ENCODE measurements around the gene PEPD.
A peak's percentile ranks its signal among the peaks of the same experiment; 100 is the strongest.

PEPD gene

DNA sequence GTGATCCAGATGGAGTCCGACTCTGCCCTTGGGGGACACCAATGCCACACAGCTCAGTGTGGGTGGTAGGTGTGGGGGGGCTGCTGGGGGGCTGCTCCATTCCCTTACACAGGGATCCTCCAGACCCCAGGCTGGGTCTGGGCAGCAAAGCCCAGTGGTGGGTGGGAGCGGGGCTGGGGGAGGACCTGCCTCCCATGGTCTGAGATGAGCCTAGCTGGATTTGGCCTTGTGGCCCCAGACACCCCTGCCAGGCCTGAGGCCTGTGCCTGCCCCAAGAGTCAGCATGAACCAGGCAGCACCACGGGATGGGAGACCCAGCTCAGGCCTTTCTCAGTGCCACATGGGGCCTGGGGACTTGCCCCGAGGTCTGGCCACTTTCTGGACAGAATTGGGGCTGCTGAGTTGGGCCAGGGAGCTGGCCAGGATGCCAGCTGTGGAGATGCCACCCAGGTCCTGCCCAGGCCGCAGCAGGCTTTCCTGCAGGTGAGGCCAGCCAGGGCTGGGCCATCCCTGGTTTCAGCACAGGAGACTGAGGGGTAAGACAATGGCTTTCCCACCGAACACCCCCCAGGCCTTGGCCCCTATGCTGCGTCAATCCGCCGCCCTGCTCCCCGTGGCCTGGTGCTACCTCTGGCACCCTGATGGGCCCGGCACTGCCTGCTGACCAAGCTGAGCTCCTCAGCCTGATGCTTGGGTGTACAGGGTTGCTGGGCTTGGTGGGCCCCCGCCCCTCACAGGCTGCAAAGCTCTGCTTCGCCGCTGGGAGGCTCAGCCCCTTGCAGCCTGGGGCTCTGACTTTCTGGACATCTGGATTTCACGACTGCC lies 123.8 kb downstream of the PEPD start:
- no peaks in the 10 kb centered on the region for H3K4me1 Mint-ChIP-seq
- DNase-seq = no peak
- H3K27me3 Mint-ChIP-seq = no peaks in the 10 kb centered on the region
- H3K27ac Mint-ChIP-seq = no peak overlapping the region
- H3K4me3 Mint-ChIP-seq = no peak overlapping the region
- no peaks in the 10 kb centered on the region for H3K36me3 Mint-ChIP-seq
- CTCF ChIA-PET = interaction anchor here (1.2 to 1.9 kb wide), 2 partner anchors 9 to 188 kb away, joined by 3 to 8 read pairs; no protein-coding TSS in a partner anchor
- no peaks in the 10 kb centered on the region for H3K9me3 Mint-ChIP-seq

DNA sequence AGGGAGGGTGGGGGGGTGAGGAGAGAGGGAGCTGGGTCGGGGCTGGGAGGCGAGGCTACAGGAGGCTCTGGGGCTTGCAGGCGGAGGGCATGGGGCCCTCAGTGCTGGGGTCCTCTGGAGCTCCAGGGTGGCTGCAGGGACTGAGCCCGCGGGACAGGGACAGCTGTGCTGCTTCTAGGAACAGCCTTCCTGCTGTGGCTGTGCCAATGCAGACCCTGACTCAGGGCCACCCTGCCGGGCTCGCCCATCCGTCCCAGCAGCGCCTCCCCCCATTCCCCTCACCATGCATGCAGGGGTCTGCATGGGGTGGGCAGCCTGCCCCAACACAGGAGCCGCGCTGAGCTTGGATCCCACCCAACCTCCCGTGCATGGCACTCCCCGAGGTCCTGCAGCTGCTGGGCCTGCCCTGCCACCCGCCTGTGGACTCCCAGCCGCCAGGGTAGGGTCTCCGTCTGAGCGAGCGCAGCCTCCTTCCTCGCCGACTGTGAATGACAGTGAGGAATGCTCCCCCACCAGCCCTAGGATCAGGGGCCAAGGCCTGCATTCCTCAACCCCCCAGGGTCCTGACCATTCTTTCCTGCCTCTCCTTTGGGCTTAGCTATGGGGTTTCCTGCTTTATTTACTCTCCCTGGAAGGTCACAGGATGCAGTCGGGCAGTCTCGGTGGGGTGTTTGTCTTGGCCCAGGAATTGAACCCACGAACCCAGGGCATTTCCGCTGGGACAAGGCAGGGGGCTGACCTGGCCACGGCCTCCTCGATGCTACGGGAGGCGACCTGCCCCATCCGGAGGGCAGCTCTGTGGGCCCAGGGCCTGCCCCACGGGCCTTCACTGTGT lies 124.7 kb downstream of the PEPD start:
- CTCF ChIA-PET = interaction anchor here (1.9 kb wide), 1 partner anchor 10 kb away, joined by 8 read pairs; no protein-coding TSS in a partner anchor
- Mint-ChIP-seq H3K4me3 (no peak overlapping the region), H3K27ac (no peak overlapping the region), H3K27me3 (no peaks in the 10 kb centered on the region), H3K4me1 (no peaks in the 10 kb centered on the region), H3K9me3 (no peaks in the 10 kb centered on the region), H3K36me3 (no peaks in the 10 kb centered on the region)
- DNase-seq = no peak

DNA sequence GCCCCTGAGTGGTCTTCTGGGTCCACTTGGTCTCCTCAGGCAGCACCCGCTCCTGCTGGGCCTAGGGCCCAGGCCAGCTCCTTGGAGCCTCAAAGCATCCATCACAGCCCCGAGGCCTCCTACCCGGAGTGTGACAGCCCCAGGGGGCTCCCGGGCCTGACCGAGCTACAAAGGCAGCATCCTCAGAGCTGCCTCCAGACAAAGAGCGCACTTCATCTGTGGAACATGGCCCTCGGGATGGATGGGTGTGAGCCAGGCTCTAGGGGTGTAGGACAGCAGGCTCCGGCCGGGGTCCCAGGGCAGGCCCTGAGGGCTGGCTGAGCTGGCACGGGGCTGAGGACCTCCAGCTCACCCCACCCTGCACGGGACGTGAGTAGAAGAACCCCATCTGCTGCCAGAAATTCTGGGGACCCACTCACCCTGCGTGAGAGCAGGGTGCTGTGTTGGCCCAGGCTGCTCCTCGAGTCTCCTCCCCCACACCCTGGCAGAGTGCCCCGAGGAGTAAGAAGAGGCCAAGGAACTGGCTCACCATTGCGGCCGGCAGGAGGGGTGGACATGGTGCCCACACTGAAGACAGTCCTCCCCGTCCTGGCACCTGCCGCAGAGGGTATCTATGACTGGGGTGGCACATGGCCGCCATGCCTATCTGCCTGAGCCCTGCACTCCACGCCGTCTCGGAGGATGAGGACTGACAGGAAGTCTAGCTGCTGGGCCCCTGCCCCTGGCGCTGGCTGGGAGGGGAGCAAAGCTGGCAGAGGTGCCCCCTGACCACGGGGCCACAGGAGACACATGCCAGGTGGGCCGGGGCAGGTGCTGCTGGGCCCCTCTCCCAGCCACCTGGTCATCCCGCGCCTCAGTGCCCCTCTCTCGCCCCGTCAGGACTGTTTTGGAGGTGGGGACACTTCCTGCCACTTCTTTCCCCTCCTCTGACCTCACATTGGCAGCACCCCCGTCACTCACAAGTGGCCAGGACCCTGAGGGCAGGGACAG lies 125.7 kb downstream of the PEPD start:
- H3K36me3 Mint-ChIP-seq = no peaks in the 10 kb centered on the region
- no peak for DNase-seq
- no peaks in the 10 kb centered on the region for H3K9me3 Mint-ChIP-seq
- H3K4me1 Mint-ChIP-seq = no peaks in the 10 kb centered on the region
- no peak overlapping the region for H3K27ac Mint-ChIP-seq
- no peaks in the 10 kb centered on the region for H3K27me3 Mint-ChIP-seq
- CTCF ChIA-PET = interaction anchor here (1.6 to 1.9 kb wide), 2 partner anchors 10 to 11 kb away, joined by 3 to 8 read pairs; no protein-coding TSS in a partner anchor
- no peak overlapping the region for H3K4me3 Mint-ChIP-seq

DNA sequence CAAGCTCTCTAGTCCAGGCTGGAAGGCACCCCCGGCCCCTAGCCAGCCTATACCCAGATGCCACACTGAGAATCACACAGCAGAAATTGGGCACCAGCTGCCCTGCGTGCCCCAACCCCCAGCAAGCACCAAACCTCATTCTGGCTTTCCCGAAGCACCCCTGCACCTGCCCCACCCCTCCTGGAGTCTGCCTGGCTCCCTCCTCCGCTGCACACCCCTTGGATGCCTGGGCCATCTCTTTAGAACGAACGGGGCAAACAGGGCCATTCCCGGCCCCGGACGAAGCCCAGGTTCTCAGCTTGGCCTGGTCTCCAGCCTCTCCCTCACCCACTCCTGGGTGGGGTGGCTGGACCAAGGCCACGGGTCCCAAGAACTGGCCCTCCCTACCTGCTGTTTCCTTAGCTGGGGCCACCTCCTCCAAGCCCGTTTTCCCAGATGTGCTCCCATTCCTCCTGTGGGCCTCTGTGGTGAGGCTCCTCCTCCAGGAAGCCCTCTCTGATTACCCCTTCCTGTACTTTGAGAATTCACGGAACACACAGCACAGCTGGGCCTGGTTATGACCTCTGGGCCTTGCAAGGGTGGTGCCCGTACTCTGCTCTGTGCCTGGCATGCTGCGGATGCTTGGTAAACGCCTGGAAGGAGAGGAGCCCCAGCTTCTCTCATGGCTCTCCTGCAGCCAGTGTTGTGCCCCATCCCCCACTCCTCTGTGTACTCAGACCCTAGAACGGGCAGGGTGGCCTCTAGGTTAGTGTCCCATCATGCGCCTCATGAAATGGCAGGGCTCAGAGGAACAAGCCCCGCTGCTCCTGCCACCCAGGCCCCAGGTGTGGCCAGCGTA lies 126.6 kb downstream of the PEPD start:
- CTCF ChIA-PET = interaction anchor here (1.6 kb wide), 1 partner anchor 11 kb away, joined by 3 read pairs; no protein-coding TSS in a partner anchor
- Mint-ChIP-seq H3K36me3 (no peaks in the 10 kb centered on the region), H3K27me3 (no peaks in the 10 kb centered on the region), H3K27ac (peak overlapping the region; percentile 73), H3K4me1 (no peaks in the 10 kb centered on the region), H3K4me3 (no peak overlapping the region), H3K9me3 (no peaks in the 10 kb centered on the region)
- no peak for DNase-seq

DNA sequence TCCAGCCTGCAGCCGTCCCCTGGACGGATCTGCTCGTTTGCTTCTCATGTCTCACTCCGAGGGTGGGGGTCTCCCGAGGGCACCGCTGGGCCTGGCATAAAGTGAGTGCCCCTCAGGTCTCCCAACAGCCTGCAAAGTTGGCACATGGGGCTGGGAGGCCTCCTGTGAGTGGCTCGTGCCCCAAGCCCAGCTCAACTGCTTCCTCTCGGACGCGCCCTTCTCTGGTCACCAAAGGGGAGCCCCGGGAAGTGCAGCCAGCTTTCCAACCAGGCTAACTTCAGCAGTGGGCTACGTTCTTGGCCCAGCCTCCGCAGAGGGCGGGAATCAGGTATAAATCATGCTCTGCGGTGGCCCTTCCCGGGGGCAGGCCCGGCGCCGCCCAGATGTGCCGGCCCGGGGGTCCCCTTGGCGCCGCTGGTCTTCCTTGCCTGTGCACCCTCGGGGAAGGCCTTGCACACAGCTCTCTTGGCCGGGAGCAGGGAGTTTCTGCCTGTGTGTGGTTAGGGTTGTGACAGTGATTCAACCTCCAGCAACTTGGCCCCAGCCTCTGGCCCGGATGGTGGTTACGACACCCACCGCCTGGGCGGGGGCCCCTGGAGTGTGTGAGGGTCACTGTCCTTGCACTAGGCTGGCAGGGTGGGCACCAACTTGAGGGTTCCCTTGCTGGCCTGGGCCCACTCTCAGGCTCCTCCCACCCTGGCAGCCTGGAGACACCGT lies 127.4 kb downstream of the PEPD start:
- no peaks in the 10 kb centered on the region for H3K9me3 Mint-ChIP-seq
- CTCF ChIA-PET = interaction anchor here (1.6 kb wide), 1 partner anchor 12 kb away, joined by 3 read pairs; no protein-coding TSS in a partner anchor
- H3K4me1 Mint-ChIP-seq = no peaks in the 10 kb centered on the region
- no peaks in the 10 kb centered on the region for H3K36me3 Mint-ChIP-seq
- no peaks in the 10 kb centered on the region for H3K27me3 Mint-ChIP-seq
- H3K4me3 Mint-ChIP-seq = no peak overlapping the region
- no peak for DNase-seq
- peak overlapping the region; percentile 73 for H3K27ac Mint-ChIP-seq

DNA sequence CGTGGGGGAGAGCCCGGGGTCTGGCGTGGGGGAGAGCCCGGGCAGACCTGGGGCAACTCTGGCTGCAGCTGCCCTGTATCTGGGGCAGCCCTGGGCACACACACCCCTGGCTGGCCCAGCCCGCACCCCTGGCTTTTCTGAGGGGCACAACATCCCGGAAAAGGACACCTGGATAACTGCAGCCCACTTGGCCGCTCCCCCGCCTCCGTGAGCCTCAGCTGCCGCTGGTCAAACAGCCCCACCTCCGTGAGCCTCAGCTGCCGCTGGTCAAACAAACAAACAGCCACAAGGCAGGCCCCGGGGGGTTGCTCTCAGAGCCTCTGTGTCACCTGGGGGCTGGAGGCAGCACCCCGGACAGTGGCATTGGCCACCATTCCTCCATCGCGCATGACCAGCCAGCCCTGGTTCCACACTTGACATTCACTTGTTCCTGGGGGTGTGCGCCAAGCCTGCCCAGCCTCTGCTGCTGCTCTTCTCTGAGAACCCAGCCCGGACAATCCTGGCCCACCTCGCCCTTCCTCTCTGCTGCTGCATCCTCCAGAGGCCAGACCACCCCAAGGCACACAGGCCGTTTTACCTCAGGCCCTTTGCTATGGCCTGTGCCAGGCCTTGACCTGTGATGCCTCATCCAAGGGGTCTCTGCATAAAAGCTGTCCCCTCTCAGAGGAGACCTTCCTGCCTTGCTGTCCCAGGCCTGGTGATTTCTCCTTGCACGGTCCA lies 128.1 kb downstream of the PEPD start:
- no peak for DNase-seq
- H3K9me3 Mint-ChIP-seq = no peaks in the 10 kb centered on the region
- CTCF ChIA-PET = no interaction called here
- no peaks in the 10 kb centered on the region for H3K36me3 Mint-ChIP-seq
- no peaks in the 10 kb centered on the region for H3K4me1 Mint-ChIP-seq
- H3K27me3 Mint-ChIP-seq = no peaks in the 10 kb centered on the region
- no peak overlapping the region for H3K27ac Mint-ChIP-seq
- no peak overlapping the region for H3K4me3 Mint-ChIP-seq

DNA sequence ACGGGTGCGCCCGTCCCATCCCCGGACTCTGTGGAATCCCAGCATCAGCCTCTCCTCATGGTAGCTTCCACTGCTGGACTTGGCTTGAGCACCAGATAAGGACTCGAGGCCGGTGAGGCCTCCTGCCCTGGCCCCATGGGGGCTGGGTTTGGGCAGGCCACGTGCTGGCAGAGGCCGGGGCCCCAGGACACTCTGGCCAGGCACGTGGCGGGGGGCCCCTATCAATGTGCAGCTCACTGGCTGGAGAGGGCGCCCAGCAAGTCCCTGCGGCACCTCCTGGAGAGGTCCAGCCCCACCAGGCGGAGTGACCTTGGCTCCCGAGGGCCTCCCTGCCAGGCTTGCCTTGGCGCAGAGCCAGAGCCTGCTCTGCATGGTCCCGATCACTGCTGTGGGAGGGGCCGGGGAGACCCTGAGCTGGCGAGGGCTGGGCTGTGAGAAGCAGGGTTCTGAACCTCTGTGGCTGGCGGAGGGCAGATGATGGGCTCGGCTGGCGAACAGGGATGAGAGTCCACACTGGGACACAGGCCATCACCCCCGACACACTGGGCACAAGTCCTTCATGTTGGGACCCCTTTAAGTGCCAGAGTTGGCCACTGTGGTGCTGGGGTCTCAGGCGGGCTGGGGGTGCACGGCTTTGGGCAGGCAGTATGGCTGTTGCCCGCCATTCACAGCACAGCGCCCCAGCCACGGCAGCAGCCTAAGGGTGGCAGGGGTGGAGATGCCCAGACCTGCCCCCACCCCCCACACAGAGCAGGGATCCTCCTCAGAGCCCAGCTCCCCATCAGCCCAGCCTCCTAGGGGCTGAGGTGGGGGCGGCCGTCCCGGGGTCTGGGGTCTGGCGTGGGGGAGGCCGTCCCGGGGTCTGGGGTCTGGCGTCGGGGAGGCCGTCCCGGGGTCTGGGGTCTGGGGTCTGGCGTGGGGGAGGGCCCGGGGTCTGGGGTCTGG lies 129.0 kb downstream of the PEPD start:
- Mint-ChIP-seq H3K27me3 (no peaks in the 10 kb centered on the region), H3K4me1 (no peaks in the 10 kb centered on the region)
- no peak for DNase-seq

DNA sequence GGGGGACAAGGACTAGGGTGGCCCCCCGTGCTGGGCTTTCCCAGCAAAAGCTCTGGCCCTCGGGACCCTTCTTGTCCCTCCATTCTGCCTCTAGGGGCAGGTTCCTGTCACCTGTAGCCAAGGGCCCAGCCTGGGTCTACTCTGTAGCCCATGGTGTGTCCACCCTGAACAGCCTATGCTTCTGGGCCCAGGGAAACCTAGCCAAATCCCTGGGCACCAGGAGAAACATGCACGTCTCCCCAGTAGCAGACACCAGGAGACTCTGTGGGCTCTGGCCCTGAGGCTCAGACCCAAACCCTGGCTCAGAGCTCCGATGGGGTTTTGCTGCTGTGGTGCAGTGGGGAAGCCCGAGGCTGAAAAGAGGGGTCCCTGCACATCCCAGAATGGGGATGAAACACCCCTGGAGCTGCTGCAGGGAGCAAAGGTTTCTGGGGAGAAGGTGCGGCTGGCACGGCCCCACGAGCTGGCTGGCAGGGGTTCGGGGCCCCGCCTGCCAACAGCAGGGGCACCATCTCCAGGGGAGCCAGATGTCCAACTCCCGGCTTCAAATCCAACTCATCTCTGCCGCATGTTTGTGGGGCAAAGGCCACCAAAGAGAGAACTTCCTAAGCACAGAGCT lies 129.9 kb downstream of the PEPD start:
- no peak overlapping the region for H3K4me3 Mint-ChIP-seq
- CTCF ChIA-PET = interaction anchor here (1.1 kb wide), 1 partner anchor 24 kb away, joined by 4 read pairs; no protein-coding TSS in a partner anchor
- H3K36me3 Mint-ChIP-seq = peaks cover 2% of the 10 kb centered on the region
- H3K27ac Mint-ChIP-seq = no peak overlapping the region
- no peaks in the 10 kb centered on the region for H3K4me1 Mint-ChIP-seq
- H3K9me3 Mint-ChIP-seq = no peaks in the 10 kb centered on the region
- no peaks in the 10 kb centered on the region for H3K27me3 Mint-ChIP-seq
- DNase-seq = no peak

More for the DNA sequence above, 129.0 kb downstream of the PEPD start:
- CTCF ChIA-PET = interaction anchor here (0.7 to 1.1 kb wide), 2 partner anchors 13 to 23 kb away, joined by 3 to 4 read pairs; no protein-coding TSS in a partner anchor
- H3K27ac Mint-ChIP-seq = no peak overlapping the region
- no peak overlapping the region for H3K4me3 Mint-ChIP-seq
- no peaks in the 10 kb centered on the region for H3K9me3 Mint-ChIP-seq
- H3K36me3 Mint-ChIP-seq = no peaks in the 10 kb centered on the region

DNA sequence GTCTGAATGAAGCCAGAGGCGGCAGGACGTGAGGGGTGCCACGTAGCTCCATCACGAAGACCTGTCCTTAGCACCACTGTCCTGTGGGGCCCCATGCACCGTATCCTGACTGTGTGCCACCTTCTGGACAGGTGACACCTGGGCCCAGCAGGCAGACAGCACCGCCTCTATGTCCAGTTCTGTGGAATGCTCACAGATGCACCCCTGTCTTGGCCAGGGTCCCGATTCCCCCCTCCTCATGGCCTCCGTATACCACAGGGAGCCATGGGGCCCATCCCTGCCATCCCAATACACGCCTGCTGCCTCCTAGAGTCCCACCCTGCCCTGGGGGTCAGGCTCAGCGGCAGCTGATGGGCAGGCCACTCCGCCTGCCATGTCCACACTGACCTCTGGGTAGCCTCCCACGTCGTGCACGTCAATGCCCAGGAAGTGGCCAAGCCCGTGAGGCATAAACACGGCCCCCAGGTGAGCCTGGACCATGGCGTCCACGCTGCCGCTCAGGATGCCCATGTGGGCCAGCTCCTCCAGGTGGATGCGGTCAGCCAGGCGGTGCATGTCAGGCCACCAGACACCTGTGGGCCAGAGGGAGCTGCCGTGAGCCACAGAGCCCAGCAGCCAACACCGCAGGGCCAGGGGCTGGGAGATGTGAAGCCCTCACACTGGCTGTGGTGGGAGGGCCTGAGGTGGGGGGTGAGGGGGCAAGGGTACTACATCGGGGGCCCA lies 130.5 kb downstream of the PEPD start:
- Mint-ChIP-seq H3K9me3 (no peaks in the 10 kb centered on the region), H3K36me3 (peaks cover 2% of the 10 kb centered on the region), H3K4me3 (no peak overlapping the region), H3K4me1 (no peaks in the 10 kb centered on the region), H3K27ac (no peak overlapping the region), H3K27me3 (no peaks in the 10 kb centered on the region)
- CTCF ChIA-PET = interaction anchor here (1.2 kb wide), 1 partner anchor 155 kb away, joined by 4 read pairs; no protein-coding TSS in a partner anchor
- no peak for DNase-seq

DNA sequence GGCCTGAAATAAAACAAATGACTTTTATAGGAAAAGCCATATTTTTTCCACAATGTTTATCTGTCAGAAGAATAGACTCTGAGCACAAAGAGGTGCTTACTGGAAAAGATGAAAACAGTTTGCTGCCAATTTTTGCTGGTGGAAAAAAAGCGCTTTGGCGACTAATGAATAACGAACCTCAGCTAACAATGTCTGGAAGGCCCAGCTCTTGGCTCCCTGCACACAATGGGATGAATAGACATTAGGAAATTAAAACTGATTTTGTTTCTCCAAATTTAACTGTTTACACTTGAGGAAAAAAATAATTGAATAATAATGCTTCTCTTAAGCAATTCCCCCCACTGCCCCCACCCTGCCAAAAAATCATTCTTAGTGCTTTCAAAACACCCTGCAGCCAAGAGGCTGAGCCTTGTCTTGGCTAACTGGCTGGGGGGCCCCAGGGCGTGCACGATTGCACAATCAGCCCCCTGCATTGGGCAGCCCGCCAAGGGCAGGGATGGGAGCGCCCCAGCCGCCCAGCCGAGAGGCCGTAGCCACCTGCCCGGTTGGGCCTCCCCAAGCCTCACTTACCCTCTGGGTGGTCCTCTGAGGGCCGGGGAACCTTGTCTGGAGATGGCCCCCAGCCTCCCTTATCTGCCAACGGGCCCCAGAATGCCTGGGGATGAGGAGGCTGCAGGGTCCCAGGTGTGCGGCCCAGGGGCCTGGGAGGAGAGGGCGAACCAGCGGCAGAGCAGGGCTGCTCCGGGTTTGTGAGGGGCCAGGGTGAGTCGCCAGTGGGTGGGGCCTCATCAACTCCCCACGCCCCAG lies 131.3 kb downstream of the PEPD start:
- no peak overlapping the region for H3K4me3 Mint-ChIP-seq
- no peaks in the 10 kb centered on the region for H3K4me1 Mint-ChIP-seq
- CTCF ChIA-PET = interaction anchor here (1.2 kb wide), 1 partner anchor 154 kb away, joined by 4 read pairs; no protein-coding TSS in a partner anchor
- no peaks in the 10 kb centered on the region for H3K27me3 Mint-ChIP-seq
- H3K36me3 Mint-ChIP-seq = peaks cover 2% of the 10 kb centered on the region
- H3K27ac Mint-ChIP-seq = no peak overlapping the region
- H3K9me3 Mint-ChIP-seq = no peaks in the 10 kb centered on the region
- no peak for DNase-seq

Data from activated naive CD4-positive, alpha-beta T cell treated with anti-CD3 and anti-CD28 coated beads, Interleukin-2, amount 10 ng/mL, durations not matched to agents 7 days and 5 days (primary cell).